Measurements from ENCODE around the gene SNUPN.
"Not testable (repeated sequence)": the region's sequence is repeated elsewhere in the genome, so short reads cannot be mapped to it uniquely, and the experiment has no call there.

Gene SNUPN

GRCh38 chr15:75653347-75653913 lies 27.9 kb upstream of the SNUPN start:
- DNase-seq: no peak

GRCh38 chr15:75651810-75652543 lies 26.5 kb upstream of the SNUPN start:
- no peak for DNase-seq

DNA sequence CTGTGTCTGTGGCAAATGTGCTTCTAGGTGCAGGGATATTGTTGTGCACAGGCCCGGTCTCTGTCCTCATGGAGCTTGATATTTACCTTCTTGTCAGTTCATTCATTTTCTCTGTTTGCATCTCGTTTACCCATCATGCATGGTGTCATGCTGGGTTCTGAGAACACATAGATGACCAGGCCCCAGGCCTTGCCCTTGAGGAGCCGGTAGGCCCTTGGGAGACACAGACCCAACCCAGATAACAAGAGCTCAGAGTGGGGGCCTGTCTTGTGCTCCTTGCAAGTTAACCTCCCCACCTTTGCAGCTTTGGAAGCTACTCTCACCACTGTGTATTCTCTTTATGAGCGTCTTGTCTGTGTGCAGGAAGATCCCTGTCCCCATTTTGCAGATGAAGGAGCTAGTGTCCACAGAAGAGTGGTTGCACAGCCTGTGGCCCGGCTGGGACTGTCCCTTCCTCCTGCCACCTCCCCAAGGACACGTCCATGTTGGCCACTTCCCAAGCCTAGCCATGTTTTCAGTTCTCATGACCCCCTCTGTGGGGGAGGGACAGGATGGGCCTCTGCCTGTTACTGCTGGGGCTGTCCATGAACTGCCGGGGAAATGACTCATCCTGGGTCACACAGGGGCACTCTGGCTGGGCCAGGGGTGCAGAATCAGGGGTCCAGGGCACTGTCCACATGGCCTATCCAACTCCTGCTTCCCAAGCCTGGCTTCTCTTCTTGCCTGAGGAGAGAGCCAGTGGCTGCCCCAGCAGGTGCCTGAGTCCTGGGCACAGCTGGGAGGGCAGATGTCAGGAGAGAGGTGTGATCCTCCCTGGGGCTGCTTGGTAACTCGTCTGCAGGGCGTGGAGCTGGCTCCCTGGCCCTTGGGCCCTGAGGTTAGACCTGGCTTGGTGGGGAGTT lies 25.6 kb upstream of the SNUPN start:
- DNase-seq: no peak

DNA sequence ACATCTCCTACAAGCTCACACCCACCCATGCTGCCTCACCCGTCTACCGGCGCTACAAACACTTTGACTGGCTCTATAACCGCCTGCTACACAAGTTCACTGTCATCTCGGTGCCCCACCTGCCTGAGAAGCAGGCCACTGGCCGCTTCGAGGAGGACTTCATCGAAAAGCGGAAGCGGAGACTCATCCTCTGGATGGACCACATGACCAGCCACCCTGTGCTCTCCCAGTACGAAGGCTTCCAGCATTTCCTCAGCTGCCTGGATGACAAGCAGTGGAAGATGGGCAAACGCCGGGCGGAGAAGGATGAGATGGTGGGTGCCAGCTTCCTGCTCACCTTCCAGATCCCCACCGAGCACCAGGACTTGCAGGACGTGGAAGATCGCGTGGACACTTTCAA lies 24.3 kb upstream of the SNUPN start:
- no peak for DNase-seq

- DNase-seq: no peak
These were observed 23.7 kb upstream of the SNUPN start for GRCh38 chr15:75649045-75649761.

DNA sequence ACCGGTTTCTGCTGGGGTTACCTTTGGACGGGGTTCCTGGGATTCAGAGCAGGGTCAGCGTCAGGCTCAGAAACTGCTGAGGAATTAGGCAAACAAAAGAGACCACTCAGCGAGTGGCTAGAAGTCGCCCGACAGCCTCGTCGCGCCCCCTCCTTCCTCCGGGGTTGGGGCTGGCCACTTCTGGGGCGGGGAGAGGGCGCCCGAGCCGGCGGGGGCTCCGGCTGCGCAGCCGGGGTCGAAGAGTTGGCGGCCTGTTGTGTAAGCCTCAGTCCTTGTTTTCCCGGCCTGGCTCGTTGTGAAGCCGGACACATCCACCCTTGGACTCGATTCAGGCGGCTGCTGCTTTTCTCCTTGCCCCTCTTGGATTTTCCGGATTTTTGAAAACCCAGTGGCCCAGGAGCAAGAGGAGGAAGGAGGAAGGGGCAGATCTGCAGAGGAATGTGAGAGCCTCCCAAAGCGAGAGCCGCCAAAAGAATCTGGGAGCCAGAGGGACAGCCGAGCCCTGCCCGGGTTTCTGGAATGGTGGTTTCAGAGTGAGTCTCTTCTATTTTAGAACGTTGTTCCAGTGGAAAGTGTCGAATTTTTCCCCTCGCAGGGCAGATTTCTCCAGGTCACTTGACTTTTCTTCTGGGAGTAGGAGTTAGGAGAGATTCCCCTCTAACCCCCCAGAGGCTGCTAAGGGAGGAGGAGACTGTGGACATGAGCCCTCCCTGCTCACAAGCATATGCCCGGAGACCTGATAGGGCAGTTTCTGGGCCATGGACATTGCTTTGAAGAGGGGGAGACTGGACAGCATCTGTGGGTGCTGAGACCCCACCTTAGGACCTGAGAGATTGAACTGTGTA lies 22.9 kb upstream of the SNUPN start:
- DNase-seq: no peak

DNA sequence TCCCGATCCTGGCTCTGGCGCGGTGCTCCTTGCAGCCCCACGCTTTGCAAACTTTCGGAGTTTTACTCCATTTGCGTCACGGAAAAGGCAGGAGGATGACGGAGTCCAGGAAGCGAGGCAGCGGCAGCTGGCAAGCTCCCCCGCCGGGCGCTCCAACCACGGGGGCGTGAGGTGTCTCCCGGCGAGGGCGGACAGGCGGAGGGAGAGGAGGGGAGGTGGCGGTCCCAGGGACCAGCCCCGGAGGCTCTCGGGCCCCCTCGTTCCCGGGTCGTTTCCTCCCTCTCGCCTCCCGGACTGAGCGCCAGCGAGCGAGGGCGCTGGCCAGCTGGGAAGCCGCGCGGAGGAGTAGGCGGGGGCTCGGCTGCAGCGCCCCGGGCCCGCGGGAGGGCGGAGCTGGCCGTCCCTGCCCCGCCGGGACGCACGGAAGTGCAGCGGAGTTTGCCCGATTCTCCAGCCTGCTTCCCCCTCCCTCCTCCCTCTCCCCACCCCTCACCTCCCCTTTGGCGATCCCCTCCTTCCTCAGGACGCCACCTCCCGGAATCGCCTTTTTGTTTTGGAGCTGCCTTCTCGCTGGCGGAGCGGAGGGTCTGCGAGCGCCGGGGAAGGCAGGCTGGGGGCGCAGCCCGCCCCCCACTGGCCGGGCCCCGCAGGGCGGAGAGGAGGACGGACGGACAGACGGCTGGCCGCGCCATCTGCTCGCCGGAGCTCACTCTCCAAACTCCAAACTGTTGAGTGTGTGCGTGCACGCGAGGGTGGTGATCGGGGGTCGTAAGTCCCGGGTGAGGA lies 22.0 kb upstream of the SNUPN start, which contains the start of gene SNX33:
Gene SNX33 (plus strand): TSS at position 543 of the 786 bp plus-strand sequence. CDS start 1,191 bp downstream, outside the sequence.
- peak; percentile 61 for DNase-seq

GRCh38 chr15:75646944-75647364 lies 21.4 kb upstream of the SNUPN start:
- no peak for DNase-seq

GRCh38 chr15:75646112-75646943 lies 20.8 kb upstream of the SNUPN start:
- no peak for DNase-seq

DNA sequence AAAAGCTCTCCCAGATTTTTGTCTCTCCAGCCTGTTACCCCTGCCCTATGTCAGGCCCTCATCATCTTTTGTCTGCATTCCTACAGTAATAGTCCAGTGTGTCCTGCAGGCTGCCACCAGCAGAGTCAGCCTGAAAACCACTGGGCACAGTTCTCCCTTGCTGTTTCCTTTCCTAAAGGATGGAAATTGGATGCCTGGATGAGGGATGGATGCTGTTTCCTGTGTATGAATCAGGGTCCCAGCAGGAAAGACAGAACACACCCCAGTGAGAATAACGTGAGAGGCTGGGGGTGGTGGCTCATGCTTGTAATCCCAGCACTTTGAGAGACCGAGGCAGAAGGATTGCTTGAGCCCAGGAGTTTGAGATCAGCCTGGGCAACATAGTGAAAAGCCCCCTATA lies 18.9 kb upstream of the SNUPN start:
- DNase-seq: no peak

DNA sequence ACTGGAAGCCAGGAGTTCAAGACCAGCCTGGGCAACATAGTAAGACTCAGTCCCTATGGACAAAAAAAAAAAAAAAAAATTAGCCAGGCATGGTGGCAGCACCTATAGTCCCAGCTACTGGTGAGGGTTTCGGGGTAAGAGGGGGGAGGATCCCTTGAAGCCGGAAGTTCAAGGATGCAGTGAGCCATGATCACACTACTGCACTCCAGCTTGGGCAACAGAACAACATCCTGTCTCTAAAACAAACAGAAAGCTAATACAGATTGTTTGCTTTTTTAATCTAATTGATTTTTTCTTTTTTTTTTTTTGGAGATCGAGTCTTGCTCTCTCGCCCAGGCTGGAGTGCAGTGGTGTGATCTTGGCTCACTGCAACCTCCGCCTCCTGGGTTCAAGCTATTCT lies 16.1 kb upstream of the SNUPN start:
- DNase-seq: no peak

- DNase-seq: no peak
These were observed 15.6 kb upstream of the SNUPN start for GRCh38 chr15:75641179-75641503.

- peak; percentile 53 for DNase-seq
These were observed 15.1 kb upstream of the SNUPN start for GRCh38 chr15:75640483-75641178.

DNA sequence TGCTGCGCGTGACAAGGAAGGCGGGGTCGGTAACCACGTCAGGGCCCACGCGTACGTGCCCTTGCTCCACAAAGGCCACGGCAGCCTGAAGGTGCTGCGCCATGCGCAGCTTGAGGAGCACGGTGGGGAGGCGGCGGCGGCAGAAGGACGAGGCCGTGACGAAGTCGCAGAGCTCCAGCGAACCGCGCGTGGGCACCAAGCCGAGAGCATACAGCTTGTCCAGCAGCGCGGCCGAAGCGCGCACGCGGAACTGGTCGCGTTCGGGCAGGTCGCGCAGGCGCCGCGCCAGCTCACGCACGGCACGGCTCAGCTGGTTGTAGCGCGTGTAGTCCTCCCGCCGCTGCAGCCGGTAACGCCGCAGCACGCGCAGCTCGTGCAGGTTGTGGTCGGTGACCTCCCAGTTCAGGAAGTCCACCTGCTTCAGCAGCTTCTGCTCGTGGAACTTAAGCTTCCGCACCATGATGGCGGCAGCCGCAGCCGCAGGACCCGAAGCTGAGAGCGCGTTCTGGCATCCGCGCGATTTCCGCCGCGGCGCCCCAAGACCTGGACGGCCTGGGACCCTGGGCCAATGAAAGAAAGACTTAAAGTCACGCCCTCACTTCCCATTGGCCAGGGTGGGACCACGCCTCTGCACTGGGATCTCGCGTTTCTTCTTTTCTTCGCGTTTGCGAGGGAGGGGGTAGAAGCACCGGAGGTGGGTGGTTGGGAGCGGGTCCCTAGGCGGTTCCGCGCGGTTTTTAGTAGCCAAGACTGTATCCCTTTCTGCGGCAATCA lies 14.4 kb upstream of the SNUPN start, which contains the start of gene IMP3:
Gene IMP3 (minus strand): TSS at position 516 of the 774 bp plus-strand sequence. CDS start 56 bp downstream, at position 460.
- DNase-seq: peak; percentile 94

- peak; percentile 16 for DNase-seq
These were observed 13.7 kb upstream of the SNUPN start for GRCh38 chr15:75639191-75639708.

DNA sequence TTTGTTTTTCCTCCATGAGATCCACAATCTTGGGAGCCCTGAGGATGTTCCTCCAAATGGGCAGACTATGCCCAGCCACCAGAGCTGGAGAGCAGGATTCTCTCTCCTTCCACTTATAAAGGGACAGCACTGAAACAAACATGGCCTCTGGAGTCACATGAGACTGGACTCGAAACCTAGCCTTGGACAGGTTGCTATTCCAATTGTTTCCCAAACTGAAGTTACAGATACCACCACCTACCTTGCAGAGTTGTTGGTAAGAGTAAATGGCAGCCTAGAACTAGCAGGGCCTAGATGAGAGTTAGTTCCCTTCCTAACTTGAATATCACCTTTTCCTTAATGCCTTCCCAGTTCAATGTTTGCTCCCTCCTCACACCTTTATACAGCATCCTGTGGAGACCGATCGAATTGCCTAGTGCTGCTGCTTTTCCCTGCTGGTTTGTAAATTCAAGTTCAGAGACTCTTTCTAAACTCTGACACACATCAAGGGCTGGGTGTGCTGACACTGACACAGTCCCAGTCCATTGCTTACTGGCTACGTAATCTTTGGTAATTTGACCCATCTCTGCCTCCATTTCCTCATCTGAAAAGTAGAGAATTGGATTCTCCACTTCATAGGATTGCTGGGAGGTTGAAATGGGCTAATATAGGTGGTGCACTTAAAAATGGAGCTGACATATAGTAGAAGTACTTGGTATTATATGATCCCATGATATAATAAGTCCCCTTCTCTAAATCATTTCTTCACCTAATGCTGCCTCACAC lies 11.9 kb upstream of the SNUPN start:
- no peak for DNase-seq

DNA sequence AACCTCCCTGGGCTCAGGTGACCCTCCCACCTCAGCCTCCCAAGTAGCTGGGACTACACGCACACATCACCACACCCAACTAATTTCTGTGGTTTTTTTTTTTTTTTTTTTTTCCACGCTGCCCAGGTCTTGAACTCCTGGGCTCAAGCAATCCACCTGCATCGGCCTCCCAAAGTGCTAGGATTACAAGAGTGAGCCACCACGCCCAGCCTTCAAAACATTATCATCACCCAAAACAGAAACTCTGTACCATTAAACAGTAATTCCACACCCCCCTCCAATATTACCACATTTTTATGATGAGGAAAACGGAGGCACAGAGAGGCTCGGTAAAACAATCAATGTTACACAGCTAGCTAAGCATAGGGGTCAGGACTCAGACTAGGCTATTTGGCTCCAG lies 10.5 kb upstream of the SNUPN start:
- no peak for DNase-seq

DNA sequence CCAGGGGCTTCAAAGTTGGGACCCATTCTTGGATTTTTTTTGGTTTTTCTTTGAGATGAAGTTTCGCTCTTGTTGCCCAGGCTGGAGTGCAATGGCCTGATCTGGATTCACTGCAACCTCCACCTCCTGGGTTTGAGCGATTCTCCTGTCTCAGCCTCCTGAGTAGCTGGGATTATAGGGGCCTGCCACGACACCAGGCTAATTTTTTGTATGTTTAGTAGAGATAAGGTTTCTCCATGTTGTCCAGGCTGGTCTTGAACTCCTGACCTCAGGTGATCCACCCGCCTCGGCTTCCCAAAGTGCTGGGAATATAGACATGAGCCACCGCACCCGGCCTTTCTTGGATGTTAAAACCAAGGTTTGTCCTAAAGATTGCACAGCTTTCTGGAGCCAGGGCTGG lies 8.4 kb upstream of the SNUPN start:
- DNase-seq: not testable (repeated sequence)

Data from activated naive CD4-positive, alpha-beta T cell treated with Interleukin-2 at 50 U/mL for 16 hours (primary cell).